Skin epidermis (tissue), 12 donors: ENCODE measurements around the gene PRRC2A.
A peak's percentile ranks its signal among the peaks of the same experiment; 100 is the strongest.

Source experiments
- H3K27ac ChIP-seq, 21 experiments: fragments of 200-600 bp; sonication (generic) in 11 of 21; one replicate each; pipeline ENCODE4 v1.5.0; 2020; ENCODE audit warnings: mild to moderate bottlenecking in 3 of 21, inconsistent platforms in 2 of 21, moderate library complexity in 2 of 21
- H3K4me3 ChIP-seq, 7 experiments: fragments of 200-600 bp; sonication (generic) in 2 of 7; one replicate each; pipeline ENCODE4 v1.5.0; 2020; ENCODE audit warnings: inconsistent platforms in 2 of 7, mild to moderate bottlenecking in 2 of 7, moderate library complexity in 1 of 7

Gene PRRC2A

GRCh38 chr6:31661262-31662123 lies 41.0 kb downstream of the PRRC2A start:
- H3K27ac ChIP-seq = peak overlapping the region in 19 of 21 experiments; percentile 74 to 95 (median 88)
- peak overlapping the region in 5 of 7 experiments; percentile 67 to 87 (median 79) for H3K4me3 ChIP-seq

GRCh38 chr6:31662124-31662723 lies 41.7 kb downstream of the PRRC2A start:
- Histone ChIP-seq H3K27ac (peak overlapping the region in 5 of 21 experiments; percentile 7 to 35 (median 23)), H3K4me3 (no peak overlapping the region)

- Histone ChIP-seq H3K4me3 (peak overlapping the region; percentile 78 to 95 (median 87)), H3K27ac (peak overlapping the region in 20 of 21 experiments; percentile 34 to 98 (median 93))
These were observed 42.8 kb downstream of the PRRC2A start for GRCh38 chr6:31663126-31663960.

- H3K27ac ChIP-seq = peak overlapping the region; percentile 45 to 98 (median 93)
- H3K4me3 ChIP-seq = peak overlapping the region; percentile 78 to 95 (median 87)
These were observed 43.7 kb downstream of the PRRC2A start for GRCh38 chr6:31663961-31664789.

- peak within 1 kb of the TSS; percentile 78 to 95 (median 87) for H3K4me3 ChIP-seq
These were observed 44.4 kb downstream of the PRRC2A start, which contains the start of gene GPANK1 for GRCh38 chr6:31664790-31665500. Gene GPANK1, minus strand, starts transcription at chr6:31664997. Its CDS starts 519 bp downstream, at chr6:31664478.

GRCh38 chr6:31665501-31666336 lies 45.2 kb downstream of the PRRC2A start, which contains the start of gene CSNK2B:
Gene CSNK2B, plus strand, starts transcription at chr6:31666080. Its CDS starts 752 bp downstream, at chr6:31666832.
- Histone ChIP-seq H3K27ac (peak within 1 kb of the TSS; percentile 61 to 98 (median 95)), H3K4me3 (peak within 1 kb of the TSS; percentile 78 to 95 (median 87))

More at GRCh38 chr6:31664790-31665500, 44.4 kb downstream of the PRRC2A start, which contains the start of gene GPANK1:
- H3K27ac ChIP-seq = peak within 1 kb of the TSS; percentile 57 to 98 (median 93)

- Histone ChIP-seq H3K27ac (peak overlapping the region; percentile 61 to 98 (median 95)), H3K4me3 (peak overlapping the region; percentile 78 to 95 (median 87))
These were observed 45.9 kb downstream of the PRRC2A start for GRCh38 chr6:31666337-31666965.

- Histone ChIP-seq H3K4me3 (no peak within 1 kb of the TSS), H3K27ac (peak within 1 kb of the TSS in 2 of 21 experiments; percentile 5 to 24)
These were observed 49.2 kb downstream of the PRRC2A start, which contains the start of gene LY6G5B for GRCh38 chr6:31669676-31670075. Gene LY6G5B, plus strand, starts transcription at chr6:31669976. Its CDS starts 975 bp downstream, at chr6:31670951.

GRCh38 chr6:31676322-31676903 lies 55.9 kb downstream of the PRRC2A start:
- Histone ChIP-seq H3K27ac (no peak overlapping the region), H3K4me3 (no peak overlapping the region)

GRCh38 chr6:31676904-31677303 lies 56.4 kb downstream of the PRRC2A start:
- H3K27ac ChIP-seq = no peak overlapping the region

GRCh38 chr6:31677955-31678354 lies 57.4 kb downstream of the PRRC2A start:
- Histone ChIP-seq H3K4me3 (no peak overlapping the region), H3K27ac (no peak overlapping the region)

More at GRCh38 chr6:31676904-31677303, 56.4 kb downstream of the PRRC2A start:
- no peak overlapping the region for H3K4me3 ChIP-seq

- Histone ChIP-seq H3K4me3 (peak within 1 kb of the TSS; percentile 27 to 52 (median 46)), H3K27ac (peak within 1 kb of the TSS in 19 of 21 experiments; percentile 3 to 87 (median 63))
These were observed 60.0 kb downstream of the PRRC2A start, which contains the start of gene LY6G5C for GRCh38 chr6:31680226-31681134. Gene LY6G5C, minus strand, starts transcription at chr6:31681067. Its CDS starts 694 bp downstream, at chr6:31680373.

GRCh38 chr6:31681135-31681671 lies 60.7 kb downstream of the PRRC2A start:
- H3K27ac ChIP-seq = peak overlapping the region in 19 of 21 experiments; percentile 3 to 87 (median 63)
- peak overlapping the region; percentile 27 to 52 (median 46) for H3K4me3 ChIP-seq

- Histone ChIP-seq H3K4me3 (no peak overlapping the region), H3K27ac (no peak overlapping the region)
These were observed 63.1 kb downstream of the PRRC2A start for GRCh38 chr6:31683591-31683990.

- no peak overlapping the region for H3K4me3 ChIP-seq
- H3K27ac ChIP-seq = no peak overlapping the region
These were observed 66.0 kb downstream of the PRRC2A start for GRCh38 chr6:31686483-31686882.
